ENCODE measurements around the gene GLIPR1L1. TPM values are rescaled to one million over a fixed set of nuclear protein-coding genes. Genes with fewer than 3 reads are reported as not detected.

Gene GLIPR1L1
- total RNA-seq, 1 donor from 2014 or later, result not detected

- Mint-ChIP-seq H3K27me3 (ENCODE audit: low read depth) (no peaks in the 10 kb centered on the region), H3K9me3 (peaks cover 8% of the 10 kb centered on the region), H3K36me3 (no peaks in the 10 kb centered on the region), H3K4me3 (no peak overlapping the region), H3K27ac (no peak overlapping the region), H3K4me1 (no peaks in the 10 kb centered on the region)
- no peak for DNase-seq (ENCODE audit: low spot score in 2 of 2, unreplicated experiment in 2 of 2)
- TF ChIP-seq, protein P1, sequence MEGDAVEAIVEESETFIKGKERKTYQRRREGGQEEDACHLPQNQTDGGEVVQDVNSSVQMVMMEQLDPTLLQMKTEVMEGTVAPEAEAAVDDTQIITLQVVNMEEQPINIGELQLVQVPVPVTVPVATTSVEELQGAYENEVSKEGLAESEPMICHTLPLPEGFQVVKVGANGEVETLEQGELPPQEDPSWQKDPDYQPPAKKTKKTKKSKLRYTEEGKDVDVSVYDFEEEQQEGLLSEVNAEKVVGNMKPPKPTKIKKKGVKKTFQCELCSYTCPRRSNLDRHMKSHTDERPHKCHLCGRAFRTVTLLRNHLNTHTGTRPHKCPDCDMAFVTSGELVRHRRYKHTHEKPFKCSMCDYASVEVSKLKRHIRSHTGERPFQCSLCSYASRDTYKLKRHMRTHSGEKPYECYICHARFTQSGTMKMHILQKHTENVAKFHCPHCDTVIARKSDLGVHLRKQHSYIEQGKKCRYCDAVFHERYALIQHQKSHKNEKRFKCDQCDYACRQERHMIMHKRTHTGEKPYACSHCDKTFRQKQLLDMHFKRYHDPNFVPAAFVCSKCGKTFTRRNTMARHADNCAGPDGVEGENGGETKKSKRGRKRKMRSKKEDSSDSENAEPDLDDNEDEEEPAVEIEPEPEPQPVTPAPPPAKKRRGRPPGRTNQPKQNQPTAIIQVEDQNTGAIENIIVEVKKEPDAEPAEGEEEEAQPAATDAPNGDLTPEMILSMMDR (IDR thresholded peaks at IDR 0.05; ENCODE audit: unreplicated experiment), result no peak
These were observed 85.4 kb downstream of the GLIPR1L1 start for GRCh38 chr12:75419841-75420240.

Other genes starting within 250 kb of the GLIPR1L1 start
- gene KCNC2, start 124.8 kb upstream of the GLIPR1L1 start, total RNA-seq, result 0.97 to 1.6 TPM (median 1.4 TPM) in 3 replicates
- 19.7 to 21.5 TPM (median 21.3 TPM) in 3 replicates for gene CAPS2, start 4.3 kb upstream of the GLIPR1L1 start, total RNA-seq
- gene GLIPR1L2, start 56.4 kb downstream of the GLIPR1L1 start, total RNA-seq, result 0.89 to 1.6 TPM (median 1.4 TPM) in 3 replicates
- 25.3 to 30.5 TPM (median 25.8 TPM) in 3 replicates for gene GLIPR1, start 146.1 kb downstream of the GLIPR1L1 start, total RNA-seq
- 63.9 to 66.6 TPM (median 65.7 TPM) in 3 replicates for gene KRR1, start 176.9 kb downstream of the GLIPR1L1 start, total RNA-seq